HG03354 (cell line): ENCODE data around the gene PFKFB3.

ENCODE experiments used
- ATAC-seq: cut with Tn5 transposase; IDR thresholded peaks from one replicate; pipeline ENCODE4 v1.9.1; 2021; ENCODE audit warnings: mild to moderate bottlenecking; ENCODE audit not compliant: unreplicated experiment, poor library complexity, severe bottlenecking

Gene PFKFB3

GRCh38 chr10:6216916-6217315, 14.2 kb downstream of the PFKFB3 start:
- no peak for ATAC-seq

DNA sequence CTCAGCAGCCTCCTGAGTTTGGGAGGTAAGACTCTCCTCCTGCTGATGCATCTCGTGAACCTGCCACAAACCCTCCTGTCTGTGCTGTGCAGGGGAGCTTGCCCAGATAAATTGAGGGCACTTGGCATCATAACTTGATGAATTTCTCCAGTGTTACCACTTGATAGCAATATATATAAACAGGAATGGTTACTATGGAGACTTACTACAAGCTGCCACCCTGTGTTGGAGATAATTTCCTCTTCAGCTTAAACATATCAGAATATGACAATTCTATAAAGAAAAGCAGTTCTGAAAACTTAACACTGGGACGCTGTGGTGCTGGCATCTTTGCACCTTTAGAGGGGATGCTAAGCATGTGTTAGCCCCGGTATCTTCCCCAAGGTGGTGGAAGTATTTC, 14.9 kb downstream of the PFKFB3 start:
- no peak for ATAC-seq

DNA sequence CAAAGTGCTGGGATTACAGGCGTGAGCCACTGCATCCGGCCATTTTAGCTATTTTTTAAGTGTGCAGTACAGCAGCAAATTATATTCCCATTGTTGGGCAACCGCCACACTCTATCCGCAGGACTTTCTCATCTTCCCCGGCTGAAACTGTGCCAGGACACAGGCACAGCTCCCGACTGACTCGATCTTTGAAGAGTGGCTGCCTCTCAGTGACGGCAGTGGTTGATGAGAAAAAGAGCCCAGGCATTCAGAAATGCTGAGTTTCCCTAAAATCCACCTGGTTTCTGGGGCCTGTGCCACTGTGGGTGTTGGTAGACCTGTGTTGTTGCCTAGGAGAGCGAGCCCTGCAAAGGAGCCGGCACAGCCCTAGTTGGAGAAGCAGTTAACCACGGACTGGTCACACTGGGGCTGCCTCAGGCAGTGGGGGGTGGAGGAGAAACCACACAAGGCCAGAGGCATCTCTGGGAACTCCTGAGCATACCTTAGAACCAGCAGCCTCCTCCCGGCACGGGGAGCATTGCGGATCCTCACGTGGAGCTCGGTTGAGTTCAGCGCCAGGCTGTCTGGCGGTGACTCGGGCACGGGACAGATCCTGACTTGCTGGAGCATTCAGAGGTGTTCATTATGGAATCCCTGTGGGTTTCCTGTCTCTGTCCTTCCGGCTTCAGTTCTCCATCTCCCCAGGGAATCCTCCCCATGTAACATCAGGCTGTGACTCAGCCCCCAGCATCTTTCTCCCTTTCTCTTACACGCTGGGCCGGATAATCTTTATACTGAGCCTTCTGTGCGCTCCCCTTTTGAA, 16.2 kb downstream of the PFKFB3 start:
- ATAC-seq, result no peak

DNA sequence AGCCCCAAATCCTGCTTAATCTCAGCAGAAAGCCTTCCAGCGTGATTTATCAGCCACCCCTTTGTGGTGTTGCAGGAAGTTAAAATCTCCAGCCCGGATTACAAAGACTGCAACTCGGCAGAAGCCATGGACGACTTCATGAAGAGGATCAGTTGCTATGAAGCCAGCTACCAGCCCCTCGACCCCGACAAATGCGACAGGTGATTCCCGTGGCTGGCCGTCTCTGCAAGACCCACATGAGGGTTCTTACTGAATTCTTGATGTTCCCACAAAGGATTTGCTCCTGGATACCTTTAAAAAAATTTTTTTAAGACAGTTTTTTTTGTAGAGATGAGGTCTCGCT, 16.7 kb downstream of the PFKFB3 start:
- no peak for ATAC-seq

GRCh38 chr10:6220418-6221191, 17.9 kb downstream of the PFKFB3 start:
- ATAC-seq, result no peak

GRCh38 chr10:6221192-6221940, 18.6 kb downstream of the PFKFB3 start:
- ATAC-seq, result no peak

- ATAC-seq, result no peak
These were observed 19.4 kb downstream of the PFKFB3 start for GRCh38 chr10:6221971-6222751.

- no peak for ATAC-seq
These were observed 20.0 kb downstream of the PFKFB3 start for GRCh38 chr10:6222755-6223154.

DNA sequence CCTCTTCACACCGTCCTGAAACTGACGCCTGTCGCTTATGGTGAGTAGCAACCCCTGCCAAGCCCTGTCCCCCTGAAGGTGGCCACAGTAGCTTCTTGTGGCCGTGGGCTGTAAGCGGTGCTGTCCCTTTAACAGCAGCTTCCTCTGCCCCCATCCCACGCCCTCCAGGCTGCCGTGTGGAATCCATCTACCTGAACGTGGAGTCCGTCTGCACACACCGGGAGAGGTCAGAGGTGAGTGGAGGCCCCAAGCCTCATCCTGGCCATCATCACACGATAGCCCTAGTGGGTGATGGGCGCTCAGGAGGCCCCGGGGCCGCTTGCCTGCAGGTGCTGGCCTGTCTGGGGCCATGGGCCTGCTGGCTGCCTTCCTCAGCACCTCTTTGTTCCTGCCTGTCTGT, 21.2 kb downstream of the PFKFB3 start:
- no peak for ATAC-seq

DNA sequence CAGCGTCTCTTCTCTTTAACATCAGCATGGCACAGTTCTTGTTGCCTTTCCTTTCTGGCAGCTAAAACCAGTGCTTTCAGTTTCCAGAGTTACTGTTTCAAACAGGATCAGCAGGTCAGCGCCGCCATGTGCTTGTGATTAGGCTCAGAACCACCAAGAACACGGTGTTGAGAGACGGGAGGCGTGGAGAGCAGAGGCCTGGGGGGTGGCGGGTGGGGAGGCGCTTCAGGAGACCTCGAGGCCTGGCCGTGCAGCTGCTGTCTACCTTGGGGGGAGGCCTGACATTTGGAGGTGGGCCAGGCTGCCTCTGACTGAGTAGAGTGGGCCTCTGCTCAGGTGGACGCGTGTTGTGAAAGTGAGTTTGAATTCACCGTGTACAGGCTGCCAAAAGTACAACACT, 22.0 kb downstream of the PFKFB3 start:
- ATAC-seq, result no peak

GRCh38 chr10:6225263-6225814, 22.6 kb downstream of the PFKFB3 start:
- no peak for ATAC-seq

DNA sequence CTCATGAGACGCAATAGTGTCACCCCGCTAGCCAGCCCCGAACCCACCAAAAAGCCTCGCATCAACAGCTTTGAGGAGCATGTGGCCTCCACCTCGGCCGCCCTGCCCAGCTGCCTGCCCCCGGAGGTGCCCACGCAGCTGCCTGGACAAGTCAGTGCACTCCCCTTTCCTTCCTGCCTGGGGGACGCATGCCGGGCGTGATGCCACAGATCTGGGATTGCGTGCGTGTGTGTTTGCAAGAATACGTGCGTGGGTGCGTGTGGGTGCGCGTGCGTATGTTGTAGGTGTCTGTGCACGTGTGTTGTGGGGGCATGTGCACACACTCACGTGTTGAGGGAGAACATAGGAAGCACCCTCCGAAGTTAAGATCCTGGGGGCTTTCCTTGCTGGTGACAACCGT, 23.5 kb downstream of the PFKFB3 start:
- no peak for ATAC-seq

DNA sequence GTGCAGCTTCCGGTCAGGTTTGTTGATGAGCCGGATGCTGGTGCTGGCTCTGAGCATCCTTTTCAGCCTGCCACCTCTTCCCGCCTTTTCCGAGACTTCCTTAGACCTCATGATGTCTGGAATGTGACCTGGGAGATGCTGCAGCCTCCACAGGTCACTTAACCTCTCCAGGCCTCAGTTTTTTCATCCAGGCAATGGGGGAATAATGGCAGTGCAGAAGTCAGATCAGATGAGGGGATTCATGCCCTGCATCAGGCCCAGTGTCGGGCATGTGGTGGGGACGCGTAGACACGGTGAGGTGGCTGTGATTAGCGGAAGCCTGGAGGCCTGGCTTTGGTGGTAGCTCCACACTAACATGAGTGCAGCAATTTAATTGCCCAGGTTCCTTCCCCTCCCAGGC, 24.6 kb downstream of the PFKFB3 start:
- no peak for ATAC-seq

DNA sequence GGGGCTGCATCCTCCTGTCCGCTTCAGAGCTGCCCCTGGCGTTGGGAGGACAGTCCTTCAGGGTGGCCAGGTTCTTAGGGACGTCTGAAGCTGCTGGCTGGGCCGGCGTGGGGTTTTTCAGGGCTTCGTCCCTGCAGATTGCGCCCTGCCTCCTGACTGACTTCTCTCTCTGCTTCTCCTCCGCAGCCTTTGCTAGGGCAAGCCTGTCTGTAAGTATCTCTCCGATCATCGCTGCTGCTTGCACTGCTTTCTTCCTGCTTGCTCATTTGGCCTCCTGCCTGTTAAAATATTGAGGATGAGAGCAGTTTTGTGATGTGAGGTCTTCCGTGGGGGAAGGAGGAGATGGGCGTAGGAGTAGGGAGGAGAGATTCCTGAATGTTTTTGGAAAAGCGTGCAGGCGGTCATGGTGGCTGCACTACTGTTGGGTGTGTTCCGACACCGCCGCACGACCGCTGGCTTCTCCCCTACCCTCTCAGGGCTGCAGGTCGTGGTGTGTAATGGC, 25.3 kb downstream of the PFKFB3 start:
- no peak for ATAC-seq

DNA sequence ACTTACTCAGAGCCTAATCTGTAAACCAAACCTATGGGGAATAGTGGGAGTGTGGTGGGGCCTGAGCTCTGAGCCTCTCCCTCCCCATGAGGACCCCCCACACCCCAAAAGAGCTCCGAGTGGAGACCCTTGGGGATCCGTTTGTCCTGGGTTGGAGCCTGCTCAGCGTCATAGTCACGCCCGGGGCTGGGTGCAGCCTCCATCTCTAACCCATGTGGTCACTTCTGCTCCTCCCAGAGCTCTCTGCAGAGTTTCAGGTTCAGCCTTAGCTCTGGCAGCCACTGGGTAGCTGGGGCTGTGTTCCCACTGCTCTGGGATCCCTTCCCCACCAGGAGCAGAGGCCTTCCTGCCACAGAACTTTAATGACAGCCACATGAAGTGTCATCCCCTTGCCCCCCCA, 25.9 kb downstream of the PFKFB3 start:
- ATAC-seq, result no peak

GRCh38 chr10:6229290-6229689, 26.6 kb downstream of the PFKFB3 start:
- ATAC-seq, result no peak

- no peak for ATAC-seq
These were observed 27.0 kb downstream of the PFKFB3 start for GRCh38 chr10:6229746-6230145.

GRCh38 chr10:6230315-6230714, 27.6 kb downstream of the PFKFB3 start:
- no peak for ATAC-seq

GRCh38 chr10:6231146-6231545, 28.4 kb downstream of the PFKFB3 start:
- ATAC-seq, result no peak
